D721Med (cell line): Measurements from ENCODE around the gene MYL2.

ENCODE experiments used
- DNase-seq: peaks from one replicate; pipeline ENCODE4 v3.0.0; 2011; ENCODE audit warnings: low spot score; ENCODE audit not compliant: insufficient read length
- FAIRE-seq: peaks from 2 replicates; lab custom pipeline; 2011; peaks lifted over from hg19 to GRCh38; lab: Jason Lieb, UNC
- TF ChIP-seq, protein P1 (sequence below): IDR thresholded peaks from 2 replicates; pipeline ENCODE4 v1.5.1; 2012; ENCODE audit warnings: mild to moderate bottlenecking, control low read depth; ENCODE audit not compliant: insufficient read depth; ENCODE audit errors: missing control alignments

The MYL2 gene

DNA sequence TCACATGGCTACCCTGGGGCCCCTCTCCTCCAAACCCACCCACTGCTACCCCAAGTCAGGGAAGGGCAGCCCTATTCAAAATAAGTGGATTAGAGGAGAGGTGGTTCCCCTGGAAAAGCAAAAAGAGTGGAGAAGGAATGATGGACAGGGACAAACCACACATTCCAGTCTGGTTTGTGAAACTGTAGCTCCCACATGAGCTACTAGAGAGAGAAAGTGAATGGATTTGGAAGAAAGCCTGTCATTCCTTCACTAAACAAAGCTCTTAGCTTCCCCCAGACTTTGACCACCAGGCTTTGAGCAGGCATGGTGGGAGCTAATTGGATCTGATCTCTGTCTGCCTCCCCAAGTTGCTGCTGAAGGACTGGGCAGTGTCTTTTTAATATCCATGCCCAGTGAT lies 45.6 kb downstream of the MYL2 start:
- FAIRE-seq (no peak), DNase-seq (no peak)
- TF ChIP-seq, protein P1, sequence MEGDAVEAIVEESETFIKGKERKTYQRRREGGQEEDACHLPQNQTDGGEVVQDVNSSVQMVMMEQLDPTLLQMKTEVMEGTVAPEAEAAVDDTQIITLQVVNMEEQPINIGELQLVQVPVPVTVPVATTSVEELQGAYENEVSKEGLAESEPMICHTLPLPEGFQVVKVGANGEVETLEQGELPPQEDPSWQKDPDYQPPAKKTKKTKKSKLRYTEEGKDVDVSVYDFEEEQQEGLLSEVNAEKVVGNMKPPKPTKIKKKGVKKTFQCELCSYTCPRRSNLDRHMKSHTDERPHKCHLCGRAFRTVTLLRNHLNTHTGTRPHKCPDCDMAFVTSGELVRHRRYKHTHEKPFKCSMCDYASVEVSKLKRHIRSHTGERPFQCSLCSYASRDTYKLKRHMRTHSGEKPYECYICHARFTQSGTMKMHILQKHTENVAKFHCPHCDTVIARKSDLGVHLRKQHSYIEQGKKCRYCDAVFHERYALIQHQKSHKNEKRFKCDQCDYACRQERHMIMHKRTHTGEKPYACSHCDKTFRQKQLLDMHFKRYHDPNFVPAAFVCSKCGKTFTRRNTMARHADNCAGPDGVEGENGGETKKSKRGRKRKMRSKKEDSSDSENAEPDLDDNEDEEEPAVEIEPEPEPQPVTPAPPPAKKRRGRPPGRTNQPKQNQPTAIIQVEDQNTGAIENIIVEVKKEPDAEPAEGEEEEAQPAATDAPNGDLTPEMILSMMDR: no peak

DNA sequence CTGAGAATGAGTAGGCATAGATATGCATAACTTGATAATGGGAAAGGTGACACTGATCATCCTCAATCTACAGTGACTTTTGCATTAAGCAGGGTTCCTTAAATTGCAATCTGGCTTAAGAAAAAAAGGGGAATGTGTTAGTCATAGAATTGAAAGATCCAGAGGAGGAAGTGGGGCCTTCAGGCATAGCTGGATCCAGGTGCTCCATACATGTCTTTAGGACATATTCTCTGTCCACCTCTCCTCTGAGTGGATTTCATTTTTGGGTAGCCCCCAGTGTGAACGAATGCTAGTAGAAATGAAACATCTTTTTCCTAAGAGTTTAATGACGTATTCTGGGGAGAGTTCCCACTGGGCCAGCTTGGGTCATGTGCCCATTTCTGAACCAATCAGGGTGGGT lies 46.0 kb downstream of the MYL2 start:
- DNase-seq: no peak
- TF ChIP-seq, protein P1: no peak
- no peak for FAIRE-seq

DNA sequence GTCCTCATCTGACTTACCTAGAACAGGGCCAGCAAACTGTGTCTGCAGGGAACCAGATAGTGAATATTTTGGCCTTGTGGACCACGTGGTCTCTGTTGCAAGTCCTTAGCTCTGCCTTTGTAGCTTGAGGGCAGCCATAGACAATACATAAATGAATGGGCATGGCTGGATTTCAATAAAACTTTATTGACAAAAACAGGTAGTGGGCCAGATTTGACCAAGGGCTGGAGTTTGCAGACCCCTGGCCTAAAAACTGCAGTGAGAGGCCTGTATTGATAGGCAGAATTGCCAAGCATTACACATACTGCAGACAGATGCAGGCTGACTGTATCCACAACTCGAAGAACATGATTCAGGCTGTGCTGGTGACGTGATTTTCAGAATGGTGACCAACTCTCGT lies 48.3 kb downstream of the MYL2 start:
- TF ChIP-seq, protein P1: no peak
- DNase-seq (no peak), FAIRE-seq (no peak)

DNA sequence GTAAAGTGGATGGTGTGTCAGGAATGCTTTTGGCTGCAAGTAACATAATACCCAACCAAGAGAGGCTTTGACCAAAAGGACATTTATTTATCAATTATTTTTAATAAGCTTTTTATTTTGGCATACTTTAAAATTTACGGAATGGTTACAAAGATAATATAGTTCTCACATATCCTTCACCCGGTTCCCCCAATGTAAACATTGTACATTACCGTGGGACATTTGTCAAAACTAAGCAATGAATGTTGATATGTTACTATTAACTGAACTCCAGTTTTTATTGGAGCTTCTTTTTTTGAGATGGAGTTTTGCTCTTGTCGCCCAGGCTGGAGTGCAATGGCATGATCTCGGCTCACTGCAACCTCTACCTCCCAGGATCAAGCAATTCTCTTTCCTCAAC lies 50.6 kb downstream of the MYL2 start:
- no peak for FAIRE-seq
- no peak for DNase-seq
- TF ChIP-seq, protein P1: no peak

DNA sequence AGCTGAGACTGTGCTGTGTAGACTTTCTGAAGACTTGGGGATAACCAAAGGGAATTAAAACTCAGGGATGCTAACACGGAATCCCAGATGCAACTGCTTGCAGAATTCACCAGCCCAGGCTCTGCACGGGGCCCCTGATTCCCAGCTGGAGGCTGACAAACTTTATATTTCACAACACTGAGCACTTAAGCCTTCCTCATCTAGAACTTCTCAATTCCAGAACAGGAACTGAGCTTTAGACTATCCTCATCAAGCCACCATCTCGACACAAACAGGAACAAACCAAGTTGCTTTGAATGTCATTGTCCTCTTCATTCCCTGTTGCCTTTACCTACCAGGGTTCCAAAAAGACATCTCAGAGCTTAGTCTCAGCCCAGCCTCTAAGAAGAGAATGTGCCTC lies 51.4 kb downstream of the MYL2 start:
- no peak for FAIRE-seq
- TF ChIP-seq, protein P1: no peak
- DNase-seq: no peak

DNA sequence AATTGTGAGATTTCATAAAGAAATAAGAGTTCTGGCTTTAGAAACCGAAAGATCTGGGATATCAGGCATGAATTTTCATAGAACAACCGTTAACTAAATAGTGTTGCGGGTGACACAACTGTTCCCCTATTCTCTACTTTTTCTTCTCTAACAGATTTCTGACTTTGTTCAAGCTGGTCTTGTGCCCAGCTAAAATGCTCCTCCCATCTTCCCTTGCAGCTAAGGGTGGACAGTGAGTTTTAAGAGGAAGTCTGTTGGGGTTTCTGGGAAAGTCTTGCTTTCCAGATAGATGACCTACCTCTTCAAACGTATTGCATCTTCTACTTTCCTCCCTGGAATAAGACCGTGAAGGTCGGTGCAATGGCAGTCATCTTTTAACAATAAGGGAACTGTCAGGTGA lies 54.9 kb downstream of the MYL2 start:
- DNase-seq: no peak
- TF ChIP-seq, protein P1: no peak
- FAIRE-seq: no peak

DNA sequence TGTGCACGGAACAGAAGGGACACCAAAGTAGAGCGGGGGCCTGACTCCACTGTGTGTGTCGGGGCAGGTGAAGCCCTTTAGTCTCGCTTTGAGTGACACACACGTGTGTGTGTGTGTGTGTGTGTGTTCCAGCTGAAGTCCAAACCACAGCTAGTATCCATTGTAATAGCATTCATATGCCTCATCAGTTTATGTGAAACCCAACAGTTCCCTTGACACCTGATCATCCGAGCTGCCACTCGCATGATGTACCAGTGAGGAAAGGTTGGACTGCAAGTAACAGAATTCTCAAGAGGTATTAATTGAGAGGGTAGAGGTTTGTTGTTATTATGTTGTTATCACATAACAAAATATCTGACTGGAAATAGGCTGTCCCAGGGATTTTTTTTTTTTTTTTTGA lies 57.2 kb downstream of the MYL2 start:
- no peak for DNase-seq
- no peak for FAIRE-seq
- TF ChIP-seq, protein P1: no peak
